GM19023 (cell line): ENCODE data around the gene FRMD4A.
"Not testable (repeated sequence)": the region's sequence is repeated elsewhere in the genome, so short reads cannot be mapped to it uniquely, and the experiment has no call there.

ENCODE experiments used
- ATAC-seq: cut with Tn5 transposase; IDR thresholded peaks from one replicate; pipeline ENCODE4 v1.9.1; 2021; ENCODE audit warnings: mild to moderate bottlenecking, moderate library complexity; ENCODE audit not compliant: unreplicated experiment

FRMD4A gene

GRCh38 chr10:13960603-13961002 is 370.1 kb downstream of the FRMD4A start:
- no peak for ATAC-seq

GRCh38 chr10:13959443-13960359 is 371.0 kb downstream of the FRMD4A start:
- no peak for ATAC-seq

- no peak for ATAC-seq
These were observed 372.9 kb downstream of the FRMD4A start for GRCh38 chr10:13957856-13958255.

GRCh38 chr10:13956826-13957225 is 373.9 kb downstream of the FRMD4A start:
- no peak for ATAC-seq

GRCh38 chr10:13955409-13956068 is 375.2 kb downstream of the FRMD4A start:
- ATAC-seq = no peak

GRCh38 chr10:13954195-13954594 is 376.5 kb downstream of the FRMD4A start:
- ATAC-seq = not testable (repeated sequence)

GRCh38 chr10:13953371-13953770 is 377.4 kb downstream of the FRMD4A start:
- no peak for ATAC-seq

- no peak for ATAC-seq
These were observed 380.2 kb downstream of the FRMD4A start for GRCh38 chr10:13950543-13950939.

- no peak for ATAC-seq
These were observed 380.7 kb downstream of the FRMD4A start for GRCh38 chr10:13949844-13950542.

- ATAC-seq = no peak
These were observed 384.6 kb downstream of the FRMD4A start for GRCh38 chr10:13946209-13946460.

GRCh38 chr10:13945390-13946208 is 385.1 kb downstream of the FRMD4A start:
- no peak for ATAC-seq

GRCh38 chr10:13944823-13945222 is 385.9 kb downstream of the FRMD4A start:
- ATAC-seq = no peak

GRCh38 chr10:13943735-13944398 is 386.9 kb downstream of the FRMD4A start:
- ATAC-seq = no peak

- no peak for ATAC-seq
These were observed 388.7 kb downstream of the FRMD4A start for GRCh38 chr10:13942035-13942434.

GRCh38 chr10:13939391-13939790 is 391.3 kb downstream of the FRMD4A start:
- ATAC-seq = no peak

GRCh38 chr10:13938950-13939349 is 391.8 kb downstream of the FRMD4A start:
- ATAC-seq = no peak

GRCh38 chr10:13936826-13937225 is 393.9 kb downstream of the FRMD4A start:
- ATAC-seq = no peak

GRCh38 chr10:13930120-13930519 is 400.6 kb downstream of the FRMD4A start:
- ATAC-seq = no peak

- ATAC-seq = no peak
These were observed 402.3 kb downstream of the FRMD4A start for GRCh38 chr10:13928451-13928850.

GRCh38 chr10:13925971-13926780 is 404.5 kb downstream of the FRMD4A start:
- ATAC-seq = no peak
